WI38 (cell line): ENCODE measurements around the gene LRRC26.

Experiments
- H3K4me3 ChIP-seq: 2 replicates; pipeline ENCODE4 v1.5.1; 2011; ENCODE audit warnings: low read depth, mild to moderate bottlenecking, control low read depth, low read length
- TF ChIP-seq, protein P1 (sequence below): IDR thresholded peaks from 2 replicates; pipeline ENCODE4 v1.5.1; 2012; ENCODE audit warnings: low read depth, mild to moderate bottlenecking, control low read depth, low read length

The LRRC26 gene

DNA sequence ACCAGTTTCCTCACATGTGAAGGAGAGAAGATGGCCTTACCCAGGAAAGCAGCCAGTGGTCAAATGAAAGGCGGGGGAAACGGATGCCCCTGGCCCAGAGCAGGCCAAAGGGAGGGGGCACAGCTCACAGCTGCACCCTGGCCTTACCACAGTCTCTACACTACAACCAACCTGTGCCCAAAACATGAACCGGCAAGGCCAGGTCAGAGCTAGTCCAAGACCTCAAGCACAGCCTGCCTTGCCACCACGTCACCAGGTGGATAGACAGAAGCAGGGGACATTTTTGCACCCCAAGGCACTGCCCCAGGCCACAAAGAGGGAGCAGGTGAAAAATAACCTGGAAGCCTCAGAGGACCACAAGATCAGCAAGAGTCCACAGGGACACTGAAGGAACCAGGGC, 26.4 kb downstream of the LRRC26 start:
- TF ChIP-seq, protein P1, sequence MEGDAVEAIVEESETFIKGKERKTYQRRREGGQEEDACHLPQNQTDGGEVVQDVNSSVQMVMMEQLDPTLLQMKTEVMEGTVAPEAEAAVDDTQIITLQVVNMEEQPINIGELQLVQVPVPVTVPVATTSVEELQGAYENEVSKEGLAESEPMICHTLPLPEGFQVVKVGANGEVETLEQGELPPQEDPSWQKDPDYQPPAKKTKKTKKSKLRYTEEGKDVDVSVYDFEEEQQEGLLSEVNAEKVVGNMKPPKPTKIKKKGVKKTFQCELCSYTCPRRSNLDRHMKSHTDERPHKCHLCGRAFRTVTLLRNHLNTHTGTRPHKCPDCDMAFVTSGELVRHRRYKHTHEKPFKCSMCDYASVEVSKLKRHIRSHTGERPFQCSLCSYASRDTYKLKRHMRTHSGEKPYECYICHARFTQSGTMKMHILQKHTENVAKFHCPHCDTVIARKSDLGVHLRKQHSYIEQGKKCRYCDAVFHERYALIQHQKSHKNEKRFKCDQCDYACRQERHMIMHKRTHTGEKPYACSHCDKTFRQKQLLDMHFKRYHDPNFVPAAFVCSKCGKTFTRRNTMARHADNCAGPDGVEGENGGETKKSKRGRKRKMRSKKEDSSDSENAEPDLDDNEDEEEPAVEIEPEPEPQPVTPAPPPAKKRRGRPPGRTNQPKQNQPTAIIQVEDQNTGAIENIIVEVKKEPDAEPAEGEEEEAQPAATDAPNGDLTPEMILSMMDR: no peak
- H3K4me3 ChIP-seq: no peak overlapping the region

DNA sequence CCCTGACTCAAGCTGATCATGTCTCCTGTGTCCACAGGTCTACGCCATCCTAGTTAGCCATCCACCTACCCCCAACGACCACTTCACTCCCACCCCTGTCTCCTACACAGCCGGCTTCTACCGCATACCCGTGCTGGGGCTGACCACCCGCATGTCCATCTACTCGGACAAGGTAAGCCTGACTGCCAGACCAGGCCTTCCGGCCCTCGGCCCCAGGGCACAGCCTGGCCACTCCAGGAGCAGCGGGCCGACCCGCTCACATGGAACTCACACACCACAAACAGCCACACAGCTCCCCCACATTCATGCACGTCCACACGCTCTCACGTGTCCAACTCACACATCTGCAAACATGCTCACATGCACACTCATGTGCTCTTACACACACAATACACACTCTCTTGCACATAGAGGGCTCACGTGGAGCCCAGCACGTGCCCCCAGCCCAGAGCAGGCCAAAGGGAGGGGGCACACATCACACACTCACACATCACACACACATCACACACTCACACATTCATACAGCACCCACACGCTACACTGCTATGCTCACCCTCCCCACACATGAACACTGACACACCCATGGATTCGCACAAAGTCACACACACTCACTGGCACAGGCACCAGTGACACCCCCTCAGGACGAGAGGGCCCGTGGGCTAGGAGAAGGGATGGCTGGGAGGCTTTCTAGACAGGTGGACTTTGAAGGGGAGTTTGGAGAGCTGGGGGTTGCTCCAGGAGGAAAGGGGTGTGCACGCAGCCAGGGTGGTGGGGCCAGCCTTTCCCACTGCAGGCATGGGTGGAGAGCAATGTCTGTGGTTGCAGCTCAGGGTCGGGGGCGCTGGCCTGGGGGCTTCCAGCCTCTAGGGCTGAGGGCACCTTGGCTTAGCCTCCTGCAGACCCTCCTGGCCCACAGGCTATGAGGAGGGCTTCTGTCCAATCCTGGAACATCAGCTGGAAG, 27.6 kb downstream of the LRRC26 start:
- no peak overlapping the region for H3K4me3 ChIP-seq
- TF ChIP-seq, protein P1: no peak

DNA sequence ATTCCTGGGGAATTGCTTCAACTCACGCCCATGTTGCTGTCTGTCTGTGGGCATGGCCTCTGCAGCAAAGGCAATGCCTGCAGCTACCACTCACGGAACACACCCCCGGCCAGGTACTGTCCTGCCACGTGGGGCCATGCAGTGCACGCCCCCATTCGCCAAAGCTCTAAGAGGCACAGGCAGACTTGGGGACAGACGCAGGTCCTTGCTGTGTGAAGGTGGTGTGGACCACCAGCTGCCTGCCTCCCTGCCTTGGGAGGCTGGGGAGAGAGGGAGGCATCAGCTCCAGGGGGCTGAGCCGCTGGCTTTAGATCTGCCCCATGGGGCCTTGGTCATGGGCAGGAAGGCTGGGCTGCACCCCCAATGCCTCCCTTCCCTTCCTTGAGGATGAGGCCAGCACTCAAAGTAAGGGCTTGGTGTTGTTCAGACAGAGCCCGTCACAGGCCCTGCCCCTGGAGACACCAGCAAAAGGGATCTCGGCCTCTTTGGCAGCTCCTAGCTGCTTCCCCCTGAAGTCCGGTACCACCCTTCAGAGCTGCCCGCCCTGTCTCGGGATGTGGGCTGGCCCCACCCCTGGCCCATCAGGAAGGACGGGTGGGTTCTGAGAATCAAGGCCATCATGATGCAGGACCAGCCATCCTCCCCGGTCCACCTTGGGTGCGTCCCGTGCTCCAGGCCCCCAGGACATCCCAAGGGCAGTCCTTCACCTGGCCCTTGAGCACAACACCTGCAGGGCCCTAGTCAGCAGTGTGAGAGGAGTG, 28.6 kb downstream of the LRRC26 start:
- TF ChIP-seq, protein P1: no peak
- no peak overlapping the region for H3K4me3 ChIP-seq

DNA sequence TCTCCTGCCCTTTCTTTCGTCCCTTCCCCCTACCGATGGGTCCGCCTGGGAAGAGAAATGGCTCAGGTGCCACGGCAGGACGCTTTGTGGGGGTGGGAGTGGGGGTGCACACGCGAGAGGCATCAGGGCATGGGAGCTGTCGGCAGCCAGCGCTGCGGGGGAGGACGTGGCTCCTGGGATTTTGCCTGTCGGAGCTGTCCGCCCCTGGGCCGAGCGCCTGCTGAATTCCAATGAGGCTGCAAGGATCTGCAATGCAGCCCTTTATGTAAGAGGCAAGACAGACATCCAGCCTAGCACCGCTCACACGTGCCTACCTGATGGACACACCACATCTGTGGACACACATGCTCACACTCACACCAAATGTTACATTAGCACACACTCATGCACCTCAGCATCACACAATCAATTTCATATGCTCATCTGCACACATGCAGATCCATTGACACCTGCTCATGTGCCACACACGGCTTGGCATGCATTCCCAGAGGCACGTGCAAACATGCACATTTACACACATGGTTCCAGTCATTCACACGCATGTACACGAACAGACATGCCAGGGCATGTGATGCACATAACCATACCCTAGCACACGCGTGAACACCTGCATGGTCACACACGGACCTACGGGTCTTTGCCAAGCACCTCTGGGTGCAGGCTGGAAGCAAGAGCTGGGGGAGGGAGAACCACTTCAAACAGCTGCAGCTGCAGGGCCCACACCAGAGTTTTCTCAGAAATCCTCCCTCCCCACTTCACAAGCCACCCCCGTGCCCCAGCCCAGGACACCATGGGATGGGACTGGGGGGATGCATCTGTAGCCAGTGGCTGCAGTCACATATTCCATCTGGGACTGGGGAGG, 29.5 kb downstream of the LRRC26 start:
- no peak overlapping the region for H3K4me3 ChIP-seq
- TF ChIP-seq, protein P1: no peak

DNA sequence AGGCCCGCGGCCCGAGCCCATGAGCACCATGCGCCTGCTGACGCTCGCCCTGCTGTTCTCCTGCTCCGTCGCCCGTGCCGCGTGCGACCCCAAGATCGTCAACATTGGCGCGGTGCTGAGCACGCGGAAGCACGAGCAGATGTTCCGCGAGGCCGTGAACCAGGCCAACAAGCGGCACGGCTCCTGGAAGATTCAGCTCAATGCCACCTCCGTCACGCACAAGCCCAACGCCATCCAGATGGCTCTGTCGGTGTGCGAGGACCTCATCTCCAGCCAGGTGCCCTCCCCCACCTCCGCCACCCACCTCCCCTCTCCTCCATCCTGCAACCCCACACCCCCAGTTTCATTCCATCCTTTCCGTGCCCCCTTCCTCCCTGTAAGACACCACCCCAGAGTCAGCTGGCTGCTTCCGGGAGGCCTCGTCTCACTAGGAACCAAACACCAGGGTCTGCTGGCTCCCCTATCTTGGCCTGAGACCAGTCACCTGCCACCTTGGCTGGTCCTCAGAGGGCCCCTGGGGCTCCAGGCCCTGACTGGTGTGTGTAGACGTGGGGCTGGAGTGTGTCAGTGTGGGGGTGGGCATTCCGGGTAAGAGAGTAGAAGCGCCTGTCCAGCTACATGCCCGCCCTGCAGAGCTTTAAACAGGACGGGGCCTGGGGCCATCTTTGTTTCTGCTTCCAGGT, 30.2 kb downstream of the LRRC26 start:
- TF ChIP-seq, protein P1: no peak
- H3K4me3 ChIP-seq: no peak overlapping the region

DNA sequence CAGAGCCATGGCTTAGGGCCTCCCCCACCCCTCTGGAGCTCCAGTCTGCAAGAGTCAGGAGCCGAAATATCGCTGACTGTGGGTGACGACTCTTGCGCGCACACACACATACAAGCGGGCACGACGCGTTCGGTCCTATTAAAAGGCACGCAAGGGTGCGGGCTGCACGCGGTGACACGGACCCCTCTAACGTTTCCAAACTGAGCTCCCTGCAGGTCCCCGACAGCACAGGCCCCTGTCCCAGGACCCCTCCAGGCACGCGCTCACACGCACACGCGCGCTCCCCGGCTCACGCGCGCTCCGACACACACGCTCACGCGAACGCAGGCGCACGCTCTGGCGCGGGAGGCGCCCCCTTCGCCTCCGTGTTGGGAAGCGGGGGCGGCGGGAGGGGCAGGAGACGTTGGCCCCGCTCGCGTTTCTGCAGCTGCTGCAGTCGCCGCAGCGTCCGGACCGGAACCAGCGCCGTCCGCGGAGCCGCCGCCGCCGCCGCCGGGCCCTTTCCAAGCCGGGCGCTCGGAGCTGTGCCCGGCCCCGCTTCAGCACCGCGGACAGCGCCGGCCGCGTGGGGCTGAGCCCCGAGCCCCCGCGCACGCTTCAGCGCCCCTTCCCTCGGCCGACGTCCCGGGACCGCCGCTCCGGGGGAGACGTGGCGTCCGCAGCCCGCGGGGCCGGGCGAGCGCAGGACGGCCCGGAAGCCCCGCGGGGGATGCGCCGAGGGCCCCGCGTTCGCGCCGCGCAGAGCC, 31.0 kb downstream of the LRRC26 start, which contains the start of gene GRIN1:
Gene GRIN1, plus strand, starts transcription at position 433 of the 746 bp plus-strand sequence. CDS start 333 bp downstream, outside the sequence.
- TF ChIP-seq, protein P1: no peak
- no peak within 1 kb of the TSS for H3K4me3 ChIP-seq
